ENCODE data around the gene APOA4. TPM values are rescaled to one million over a fixed set of nuclear protein-coding genes. Genes with fewer than 3 reads are reported as not detected.

APOA4 gene
- total and polyA plus RNA-seq, 2 of the 13 experiments (the other 11 are each of a cell fraction or from before 2014, with no cell fraction given) = 3.8 to 7.2 TPM

DNA sequence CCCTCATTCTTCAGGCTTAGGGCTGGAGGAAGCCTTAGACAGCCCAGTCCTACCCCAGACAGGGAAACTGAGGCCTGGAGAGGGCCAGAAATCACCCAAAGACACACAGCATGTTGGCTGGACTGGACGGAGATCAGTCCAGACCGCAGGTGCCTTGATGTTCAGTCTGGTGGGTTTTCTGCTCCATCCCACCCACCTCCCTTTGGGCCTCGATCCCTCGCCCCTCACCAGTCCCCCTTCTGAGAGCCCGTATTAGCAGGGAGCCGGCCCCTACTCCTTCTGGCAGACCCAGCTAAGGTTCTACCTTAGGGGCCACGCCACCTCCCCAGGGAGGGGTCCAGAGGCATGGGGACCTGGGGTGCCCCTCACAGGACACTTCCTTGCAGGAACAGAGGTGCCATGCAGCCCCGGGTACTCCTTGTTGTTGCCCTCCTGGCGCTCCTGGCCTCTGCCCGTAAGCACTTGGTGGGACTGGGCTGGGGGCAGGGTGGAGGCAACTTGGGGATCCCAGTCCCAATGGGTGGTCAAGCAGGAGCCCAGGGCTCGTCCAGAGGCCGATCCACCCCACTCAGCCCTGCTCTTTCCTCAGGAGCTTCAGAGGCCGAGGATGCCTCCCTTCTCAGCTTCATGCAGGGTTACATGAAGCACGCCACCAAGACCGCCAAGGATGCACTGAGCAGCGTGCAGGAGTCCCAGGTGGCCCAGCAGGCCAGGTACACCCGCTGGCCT is 7.2 kb upstream of the APOA4 start (continued):
- TF ChIP-seq, protein P1, sequence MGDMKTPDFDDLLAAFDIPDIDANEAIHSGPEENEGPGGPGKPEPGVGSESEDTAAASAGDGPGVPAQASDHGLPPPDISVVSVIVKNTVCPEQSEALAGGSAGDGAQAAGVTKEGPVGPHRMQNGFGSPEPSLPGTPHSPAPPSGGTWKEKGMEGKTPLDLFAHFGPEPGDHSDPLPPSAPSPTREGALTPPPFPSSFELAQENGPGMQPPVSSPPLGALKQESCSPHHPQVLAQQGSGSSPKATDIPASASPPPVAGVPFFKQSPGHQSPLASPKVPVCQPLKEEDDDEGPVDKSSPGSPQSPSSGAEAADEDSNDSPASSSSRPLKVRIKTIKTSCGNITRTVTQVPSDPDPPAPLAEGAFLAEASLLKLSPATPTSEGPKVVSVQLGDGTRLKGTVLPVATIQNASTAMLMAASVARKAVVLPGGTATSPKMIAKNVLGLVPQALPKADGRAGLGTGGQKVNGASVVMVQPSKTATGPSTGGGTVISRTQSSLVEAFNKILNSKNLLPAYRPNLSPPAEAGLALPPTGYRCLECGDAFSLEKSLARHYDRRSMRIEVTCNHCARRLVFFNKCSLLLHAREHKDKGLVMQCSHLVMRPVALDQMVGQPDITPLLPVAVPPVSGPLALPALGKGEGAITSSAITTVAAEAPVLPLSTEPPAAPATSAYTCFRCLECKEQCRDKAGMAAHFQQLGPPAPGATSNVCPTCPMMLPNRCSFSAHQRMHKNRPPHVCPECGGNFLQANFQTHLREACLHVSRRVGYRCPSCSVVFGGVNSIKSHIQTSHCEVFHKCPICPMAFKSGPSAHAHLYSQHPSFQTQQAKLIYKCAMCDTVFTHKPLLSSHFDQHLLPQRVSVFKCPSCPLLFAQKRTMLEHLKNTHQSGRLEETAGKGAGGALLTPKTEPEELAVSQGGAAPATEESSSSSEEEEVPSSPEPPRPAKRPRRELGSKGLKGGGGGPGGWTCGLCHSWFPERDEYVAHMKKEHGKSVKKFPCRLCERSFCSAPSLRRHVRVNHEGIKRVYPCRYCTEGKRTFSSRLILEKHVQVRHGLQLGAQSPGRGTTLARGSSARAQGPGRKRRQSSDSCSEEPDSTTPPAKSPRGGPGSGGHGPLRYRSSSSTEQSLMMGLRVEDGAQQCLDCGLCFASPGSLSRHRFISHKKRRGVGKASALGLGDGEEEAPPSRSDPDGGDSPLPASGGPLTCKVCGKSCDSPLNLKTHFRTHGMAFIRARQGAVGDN (CRISPR knock-in tag; IDR thresholded peaks at IDR 0.05) = peak; percentile 7
- TF ChIP-seq IKZF1 (IDR thresholded peaks at IDR 0.05) (no peak), SIX1 (CRISPR knock-in tag; IDR thresholded peaks at IDR 0.05; ENCODE audit: borderline replicate concordance) (no peak), ETV5 (CRISPR knock-in tag; IDR thresholded peaks at IDR 0.05; ENCODE audit: borderline replicate concordance) (no peak), ZNF839 (CRISPR knock-in tag; IDR thresholded peaks at IDR 0.05; ENCODE audit: borderline replicate concordance) (no peak), ZNF160 (CRISPR knock-in tag; IDR thresholded peaks at IDR 0.05) (no peak), REXO4 (CRISPR knock-in tag; IDR thresholded peaks at IDR 0.05; ENCODE audit: borderline replicate concordance) (no peak), ZSCAN21 (CRISPR knock-in tag; IDR thresholded peaks at IDR 0.05; ENCODE audit: borderline replicate concordance) (0 out of 2 replicates have a peak, but pooled peaks have one; percentile 16), SMAD9 (CRISPR knock-in tag; IDR thresholded peaks at IDR 0.05) (no peak), MATR3 (CRISPR knock-in tag; IDR thresholded peaks at IDR 0.05) (no peak), ZNF883 (CRISPR knock-in tag; IDR thresholded peaks at IDR 0.05; ENCODE audit: not compliant biosample characterization) (no peak), TP53 (CRISPR knock-in tag; conservative IDR thresholded peaks at IDR 0.05) (no peak), SATB2 (CRISPR knock-in tag; IDR thresholded peaks at IDR 0.05) (no peak), HOXA3 (CRISPR knock-in tag; IDR thresholded peaks at IDR 0.05) (0 out of 2 replicates have a peak, but pooled peaks have one; percentile 8), PRPF4 (IDR thresholded peaks at IDR 0.05; ENCODE audit: low read depth, low read length, poor library complexity, severe bottlenecking) (no peak), GZF1 (CRISPR knock-in tag; IDR thresholded peaks at IDR 0.05) (0 out of 2 replicates have a peak, but pooled peaks have one; percentile 60), ZNF550 (CRISPR knock-in tag; IDR thresholded peaks at IDR 0.05; ENCODE audit: borderline replicate concordance) (no peak), SNAPC2 (CRISPR knock-in tag; IDR thresholded peaks at IDR 0.05) (no peak)
- TF ChIP-seq, protein P2, sequence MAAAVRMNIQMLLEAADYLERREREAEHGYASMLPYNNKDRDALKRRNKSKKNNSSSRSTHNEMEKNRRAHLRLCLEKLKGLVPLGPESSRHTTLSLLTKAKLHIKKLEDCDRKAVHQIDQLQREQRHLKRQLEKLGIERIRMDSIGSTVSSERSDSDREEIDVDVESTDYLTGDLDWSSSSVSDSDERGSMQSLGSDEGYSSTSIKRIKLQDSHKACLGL (CRISPR knock-in tag; IDR thresholded peaks at IDR 0.05) = peak; percentile 34; the same call in 1 of the 2 replicates
- TF ChIP-seq, protein P3, sequence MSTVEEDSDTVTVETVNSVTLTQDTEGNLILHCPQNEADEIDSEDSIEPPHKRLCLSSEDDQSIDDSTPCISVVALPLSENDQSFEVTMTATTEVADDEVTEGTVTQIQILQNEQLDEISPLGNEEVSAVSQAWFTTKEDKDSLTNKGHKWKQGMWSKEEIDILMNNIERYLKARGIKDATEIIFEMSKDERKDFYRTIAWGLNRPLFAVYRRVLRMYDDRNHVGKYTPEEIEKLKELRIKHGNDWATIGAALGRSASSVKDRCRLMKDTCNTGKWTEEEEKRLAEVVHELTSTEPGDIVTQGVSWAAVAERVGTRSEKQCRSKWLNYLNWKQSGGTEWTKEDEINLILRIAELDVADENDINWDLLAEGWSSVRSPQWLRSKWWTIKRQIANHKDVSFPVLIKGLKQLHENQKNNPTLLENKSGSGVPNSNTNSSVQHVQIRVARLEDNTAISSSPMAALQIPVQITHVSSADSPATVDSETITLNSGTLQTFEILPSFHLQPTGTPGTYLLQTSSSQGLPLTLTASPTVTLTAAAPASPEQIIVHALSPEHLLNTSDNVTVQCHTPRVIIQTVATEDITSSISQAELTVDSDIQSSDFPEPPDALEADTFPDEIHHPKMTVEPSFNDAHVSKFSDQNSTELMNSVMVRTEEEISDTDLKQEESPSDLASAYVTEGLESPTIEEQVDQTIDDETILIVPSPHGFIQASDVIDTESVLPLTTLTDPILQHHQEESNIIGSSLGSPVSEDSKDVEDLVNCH (CRISPR knock-in tag; IDR thresholded peaks at IDR 0.05) = no peak
- TF ChIP-seq, protein P4, sequence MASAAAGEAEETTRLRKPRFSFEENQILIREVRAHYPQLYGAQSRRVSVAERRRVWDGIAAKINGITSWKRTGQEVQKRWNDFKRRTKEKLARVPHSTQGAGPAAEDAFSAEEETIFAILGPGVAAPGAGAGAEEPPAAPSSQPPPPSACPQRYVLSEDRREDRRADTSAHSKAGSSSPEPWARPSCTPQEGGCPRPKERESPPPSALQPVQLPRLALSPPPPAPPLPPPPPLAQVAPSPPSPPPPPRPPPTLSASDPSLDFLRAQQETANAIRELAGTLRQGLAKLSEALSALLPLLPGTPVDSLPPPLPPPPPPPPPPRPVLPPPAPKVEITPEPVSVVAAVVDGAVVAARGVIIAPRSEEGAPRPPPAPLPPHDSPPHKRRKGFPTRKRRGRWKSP (CRISPR knock-in tag; IDR thresholded peaks at IDR 0.05) = no peak

Measured in HepG2 (cell line).